GM18951 (cell line): Measurements from ENCODE around the gene CPNE6.

ENCODE experiments used
- POLR2A ChIP-seq: IDR thresholded peaks from 4 replicates; pipeline ENCODE4 v1.6.1; 2011; ENCODE audit warnings: mild to moderate bottlenecking; ENCODE audit not compliant: insufficient read length, insufficient read depth; ENCODE audit errors: extremely low read depth
- in situ Hi-C: fragments of 300-500 bp; cut with MboI; formaldehyde crosslinking; loops from one replicate; pipeline ENCODE4 v1.12.0; 2022; ENCODE audit warnings: low sequenced_read_pairs, mixed read lengths, inconsistent platforms; ENCODE audit not compliant: unreplicated experiment

CPNE6 gene

DNA sequence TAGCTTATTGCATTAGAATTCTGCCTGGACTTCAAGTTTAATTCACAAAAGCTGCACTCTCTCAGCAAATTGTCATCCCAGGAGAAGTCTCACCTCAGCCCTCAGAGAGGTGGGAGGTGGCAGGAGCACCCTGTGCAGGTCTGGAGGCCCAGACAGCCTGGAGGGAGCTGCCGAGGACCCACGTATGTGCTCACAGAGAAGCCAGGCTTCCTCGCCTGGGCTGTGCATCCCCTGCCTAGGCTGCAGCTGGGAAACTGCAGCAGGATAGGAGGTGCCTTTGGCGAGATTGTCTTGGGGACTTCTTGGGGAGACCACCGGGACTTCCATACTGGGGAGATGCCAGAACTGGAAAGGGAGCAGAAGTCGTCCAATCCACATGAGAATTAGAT lies 8.8 kb downstream of the CPNE6 start:
- TF ChIP-seq POLR2A, result no peak
- in situ Hi-C loops, result loop anchor here (25.0 kb wide), 1 partner anchor 93 kb away; the partner anchor contains the start of gene DHRS4L2

DNA sequence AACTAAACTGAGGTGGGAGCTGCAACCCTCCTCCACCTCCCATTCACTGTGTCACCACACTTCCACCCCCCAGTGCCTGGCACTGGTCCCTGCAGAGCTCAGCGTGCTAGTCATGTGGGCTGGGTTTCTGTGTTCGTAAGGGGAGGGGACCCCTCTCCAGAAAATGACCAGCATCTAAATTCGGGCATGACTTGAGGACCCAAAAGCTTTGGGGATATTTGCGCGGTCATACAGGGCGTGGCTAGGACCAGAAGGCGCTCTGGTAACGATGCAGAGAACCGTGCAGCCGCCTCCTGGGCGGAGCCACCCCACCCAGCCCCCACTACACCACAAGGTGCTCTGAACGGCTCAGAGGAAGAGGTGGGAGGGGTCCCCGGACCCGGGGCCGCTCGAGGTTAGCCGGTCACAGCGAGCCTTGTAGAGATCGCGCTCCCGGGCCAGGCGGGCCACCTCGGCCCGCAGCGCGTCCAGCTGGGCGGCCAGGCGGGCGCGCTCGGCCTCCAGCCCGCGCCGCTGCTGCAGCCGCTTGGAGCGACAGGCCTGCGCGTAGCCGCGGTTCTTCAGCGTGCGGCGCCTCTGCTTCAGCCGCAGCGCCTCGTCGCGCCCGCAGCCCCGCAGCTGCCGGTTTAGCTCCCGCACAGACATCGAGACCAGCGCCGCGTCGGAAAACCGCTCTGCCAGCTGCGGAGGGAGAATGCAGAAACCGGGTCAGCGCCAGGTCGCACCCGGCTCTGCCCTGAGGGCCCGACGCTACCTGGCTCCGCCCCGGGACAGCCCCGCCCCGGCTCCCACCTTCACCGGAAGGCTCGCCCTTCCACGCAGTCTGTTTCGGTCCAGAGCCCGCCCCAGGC lies 9.8 kb downstream of the CPNE6 start:
- TF ChIP-seq POLR2A, result peak; percentile 73
- in situ Hi-C loops, result loop anchor here (25.0 kb wide), 1 partner anchor 94 kb away; the partner anchor contains the start of gene DHRS4L2

DNA sequence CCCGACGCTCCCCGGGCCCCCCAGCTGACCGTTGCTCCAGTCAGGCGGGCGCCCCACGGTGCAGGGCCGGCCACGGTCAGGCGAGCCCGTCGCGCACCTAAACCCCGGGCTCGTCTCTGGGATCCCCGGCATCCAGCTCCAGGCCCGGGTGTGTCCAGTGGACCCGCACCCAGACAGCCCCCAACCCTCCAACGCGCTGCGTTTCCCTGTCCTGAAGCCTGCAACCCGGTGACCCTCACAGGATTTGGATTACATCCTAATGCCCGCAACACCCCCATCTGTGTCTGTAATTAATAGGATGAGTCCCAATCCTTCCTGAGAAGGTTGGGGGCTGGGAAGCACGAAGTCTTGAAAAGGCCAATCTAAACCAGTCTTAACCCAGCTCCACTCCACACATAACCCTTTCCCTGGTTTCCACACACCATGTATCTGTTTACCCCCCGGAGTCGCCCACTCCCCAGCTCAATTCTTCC lies 10.4 kb downstream of the CPNE6 start:
- no peak for TF ChIP-seq POLR2A
- in situ Hi-C loops, result loop anchor here (25.0 kb wide), 1 partner anchor 94 kb away; the partner anchor contains the start of gene DHRS4L2

DNA sequence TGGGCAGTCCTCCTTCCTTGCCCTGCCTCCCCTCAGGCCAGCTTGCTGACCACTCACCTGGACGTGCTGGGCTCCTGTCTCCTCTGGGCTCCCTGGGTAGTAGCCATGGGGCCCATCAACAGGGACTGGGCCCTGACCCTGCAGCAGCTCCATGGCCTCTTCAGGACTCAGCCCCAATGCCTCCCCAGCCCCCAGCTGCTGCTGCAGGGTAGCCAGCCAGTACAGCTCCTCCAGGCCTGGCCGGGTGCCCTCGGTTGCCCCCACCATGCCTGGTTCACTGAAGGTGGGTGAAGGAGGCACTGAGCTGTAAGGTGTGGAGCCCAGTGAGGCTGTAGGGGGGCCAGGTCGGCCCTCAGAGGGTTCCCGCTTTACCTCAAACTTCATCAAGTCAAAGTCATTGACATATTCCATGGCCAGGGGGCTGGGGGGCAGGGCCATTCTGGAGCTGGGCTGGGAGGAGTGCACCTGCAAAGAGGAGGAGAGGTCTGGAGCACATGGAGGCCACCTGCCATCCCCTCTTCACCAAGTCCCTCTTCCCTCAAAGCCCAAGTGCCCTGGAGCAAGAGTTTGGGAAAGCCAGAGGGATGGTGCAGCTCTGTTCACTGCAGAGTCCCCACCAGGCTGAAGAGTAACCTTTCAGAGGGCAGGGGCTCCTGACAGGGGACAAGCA lies 11.2 kb downstream of the CPNE6 start:
- no peak for TF ChIP-seq POLR2A
- in situ Hi-C loops, result loop anchor here (25.0 kb wide), 1 partner anchor 95 kb away; the partner anchor contains the start of gene DHRS4L2

DNA sequence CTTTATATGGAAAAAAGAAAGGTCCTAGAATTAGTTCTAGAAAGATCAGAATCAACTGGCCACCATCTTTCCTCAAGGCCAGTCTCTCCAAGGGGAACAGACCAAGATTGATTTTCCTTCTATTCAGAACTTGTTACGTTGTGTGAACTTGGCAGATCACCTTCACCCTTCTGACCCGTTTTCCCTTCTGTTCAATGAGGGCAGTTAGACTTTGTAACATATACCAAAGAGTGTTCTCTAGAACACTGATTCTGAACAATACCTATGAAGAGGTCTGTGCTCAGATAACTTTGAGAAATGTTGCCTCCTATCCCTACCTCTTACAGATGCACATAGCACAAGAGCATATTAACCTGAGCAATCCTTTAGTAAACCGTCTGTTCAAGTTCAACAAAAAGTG lies 12.1 kb downstream of the CPNE6 start:
- no peak for TF ChIP-seq POLR2A
- in situ Hi-C loops, result loop anchor here (25.0 kb wide), 1 partner anchor 96 kb away; the partner anchor contains the start of gene DHRS4L2

DNA sequence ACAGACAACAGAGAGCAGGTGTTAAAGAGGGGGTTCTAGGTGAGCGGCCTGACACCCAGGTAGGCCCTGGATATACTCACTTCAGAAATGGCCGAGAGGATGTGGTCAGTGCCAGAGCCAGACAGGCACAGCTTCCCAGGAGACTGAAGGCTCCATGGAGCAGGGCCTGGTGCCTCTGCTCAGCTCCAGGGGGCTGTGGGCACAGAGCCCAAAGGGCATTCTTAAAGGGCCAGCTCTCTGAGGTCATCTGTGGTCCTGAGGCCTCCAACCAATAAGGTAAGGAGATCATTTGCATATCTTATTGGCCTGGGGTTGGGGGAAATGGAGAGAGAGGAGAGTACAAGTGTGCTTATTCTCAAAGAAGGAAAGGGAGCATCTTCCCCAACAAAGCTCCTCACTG lies 13.1 kb downstream of the CPNE6 start:
- no peak for TF ChIP-seq POLR2A
- in situ Hi-C loops, result loop anchor here (25.0 kb wide), 1 partner anchor 97 kb away; the partner anchor contains the start of gene DHRS4L2

DNA sequence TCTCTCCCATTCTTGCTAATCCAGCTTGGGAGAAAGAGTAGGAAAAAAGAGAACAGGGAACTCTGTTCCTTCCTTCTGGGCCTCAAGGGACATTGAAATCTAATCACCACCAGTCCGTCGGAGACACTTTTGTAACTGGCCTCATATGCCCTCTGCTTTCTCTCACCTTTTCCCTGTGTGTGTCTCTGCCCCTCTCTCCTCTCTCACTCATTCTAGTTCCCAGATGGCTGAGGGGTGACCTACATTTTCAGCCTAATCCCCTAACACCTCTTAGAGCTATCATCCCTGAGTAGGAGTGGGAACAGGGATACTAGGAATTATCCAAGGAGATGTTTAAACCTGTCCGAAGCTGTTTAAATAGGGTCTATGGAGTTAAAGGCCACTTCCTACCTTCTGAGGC lies 13.9 kb downstream of the CPNE6 start:
- in situ Hi-C loops, result loop anchor here (25.0 kb wide), 1 partner anchor 98 kb away; the partner anchor contains the start of gene DHRS4L2
- TF ChIP-seq POLR2A, result no peak

DNA sequence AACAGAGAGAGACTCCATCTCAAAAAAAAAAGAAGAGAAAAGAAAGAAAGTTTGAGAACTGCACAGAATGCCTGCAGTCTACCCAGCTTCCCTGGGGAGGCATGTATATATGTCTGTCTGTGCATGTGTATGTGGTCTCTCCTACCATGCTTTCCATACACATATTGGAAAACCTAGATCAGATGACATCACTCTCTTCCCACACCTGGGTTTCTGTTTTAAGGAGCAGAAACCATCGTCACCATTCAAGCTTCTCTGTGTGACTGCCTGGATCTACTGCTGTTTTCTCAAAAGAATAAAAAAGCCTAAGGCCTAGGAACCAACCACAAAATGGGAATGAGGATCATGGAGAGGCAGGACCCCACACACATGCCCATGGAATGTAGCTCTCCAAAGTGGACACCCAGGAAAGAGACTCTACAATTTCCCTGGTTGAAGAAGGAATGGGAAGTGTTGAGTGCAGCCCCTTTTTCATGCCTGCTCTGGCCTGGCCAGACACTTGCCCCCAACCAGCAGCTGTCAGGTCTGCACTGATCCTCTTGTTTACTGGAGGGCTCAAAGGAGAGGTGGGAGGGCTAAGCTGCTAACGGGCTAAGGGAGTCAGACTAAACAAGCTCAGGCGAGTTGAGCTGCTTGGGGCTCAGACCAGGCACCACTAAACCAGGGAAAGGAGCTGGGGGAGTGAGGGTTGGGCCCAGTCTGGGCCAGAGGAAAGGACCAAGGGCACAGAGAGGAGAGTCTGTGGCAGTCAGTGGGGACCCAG lies 15.0 kb downstream of the CPNE6 start:
- TF ChIP-seq POLR2A, result no peak
- in situ Hi-C loops, result loop anchor here (25.0 kb wide), 1 partner anchor 99 kb away; the partner anchor contains the start of gene DHRS4L2

DNA sequence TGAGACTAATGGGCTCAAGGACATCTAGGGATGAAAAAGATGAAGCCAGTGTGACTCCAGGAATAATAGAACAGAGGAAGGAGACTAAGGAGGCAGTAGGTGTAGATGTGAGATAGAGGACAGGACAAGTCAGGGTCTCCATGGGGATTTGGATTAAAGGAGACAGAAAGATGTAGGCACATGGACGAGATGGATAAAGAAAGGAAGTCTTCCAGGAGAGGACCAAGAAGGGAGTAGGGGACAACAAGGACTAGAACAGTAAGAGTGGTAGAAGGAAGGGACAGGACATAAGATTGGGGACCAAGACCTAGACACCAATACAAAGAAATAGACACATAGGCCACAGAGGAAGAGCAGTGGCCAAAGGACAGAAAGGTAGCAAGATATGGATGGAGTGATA lies 15.6 kb downstream of the CPNE6 start:
- in situ Hi-C loops, result loop anchor here (25.0 kb wide), 1 partner anchor 100 kb away; the partner anchor contains the start of gene DHRS4L2
- TF ChIP-seq POLR2A, result no peak

DNA sequence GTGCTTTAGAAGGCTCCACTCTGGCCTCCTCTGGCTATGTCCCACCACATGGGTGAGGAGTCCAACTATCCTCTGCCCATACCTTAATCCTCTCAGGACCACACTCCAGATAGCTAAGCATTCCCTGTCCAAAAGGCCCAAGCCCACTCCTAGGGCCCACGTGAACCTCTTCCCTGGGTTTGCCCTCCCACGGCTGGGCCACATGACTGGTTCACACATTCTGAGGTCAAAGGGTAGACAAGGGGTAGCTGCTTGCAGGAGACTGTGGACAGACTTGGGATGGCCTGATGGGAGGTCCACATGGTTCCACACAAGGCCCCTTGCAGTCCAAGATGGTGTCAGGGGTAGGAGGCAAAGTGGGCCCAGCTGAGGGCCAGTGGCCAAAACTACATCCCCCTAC lies 16.7 kb downstream of the CPNE6 start:
- in situ Hi-C loops, result loop anchor here (25.0 kb wide), 1 partner anchor 101 kb away; the partner anchor contains the start of gene DHRS4L2

DNA sequence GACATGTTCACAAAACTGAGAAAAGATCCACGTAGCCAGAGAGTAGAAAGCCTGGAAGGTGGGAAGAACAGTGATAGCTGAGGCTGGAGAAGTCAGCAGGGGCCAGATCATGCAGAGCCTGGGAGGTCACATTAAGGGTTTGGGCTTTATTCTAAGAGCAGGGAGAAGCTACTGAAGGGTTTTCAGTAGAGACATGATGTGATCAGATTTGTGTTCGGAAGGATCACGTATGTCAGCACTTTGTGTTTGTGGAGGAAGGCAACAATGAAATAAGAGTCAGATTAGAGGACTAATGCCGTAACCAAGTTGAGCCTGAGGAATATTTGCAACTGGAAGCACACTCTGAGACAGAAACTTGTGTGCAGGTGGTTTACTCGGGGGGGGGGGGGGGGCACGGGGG lies 18.5 kb downstream of the CPNE6 start:
- in situ Hi-C loops, result loop anchor here (25.0 kb wide), 1 partner anchor 103 kb away; the partner anchor contains the start of gene DHRS4L2
- no peak for TF ChIP-seq POLR2A

More for the DNA sequence above, 16.7 kb downstream of the CPNE6 start:
- no peak for TF ChIP-seq POLR2A

DNA sequence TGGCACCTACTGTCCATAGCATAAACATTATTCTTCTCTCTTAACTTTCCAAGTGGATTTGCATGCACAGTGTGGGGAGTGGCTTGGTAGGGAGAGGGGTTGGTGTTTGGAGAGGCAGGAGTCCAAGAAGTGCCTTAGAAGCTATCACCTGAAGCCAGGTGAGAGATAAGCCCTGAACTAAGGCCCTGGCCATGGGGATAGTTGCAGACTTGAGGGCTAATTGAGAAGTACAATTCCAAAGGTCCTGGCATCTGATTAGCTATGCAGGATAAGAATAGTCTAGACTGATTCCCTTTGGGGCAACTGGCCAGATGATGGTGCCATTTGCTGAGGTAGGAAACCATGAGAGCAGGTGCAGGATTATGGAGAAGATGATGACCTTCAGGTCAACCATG lies 20.7 kb downstream of the CPNE6 start:
- in situ Hi-C loops, result loop anchor here (25.0 kb wide), 1 partner anchor 105 kb away; the partner anchor contains the start of gene DHRS4L2
- no peak for TF ChIP-seq POLR2A
